Measurements from ENCODE around the gene KRT17.

The KRT17 gene

DNA sequence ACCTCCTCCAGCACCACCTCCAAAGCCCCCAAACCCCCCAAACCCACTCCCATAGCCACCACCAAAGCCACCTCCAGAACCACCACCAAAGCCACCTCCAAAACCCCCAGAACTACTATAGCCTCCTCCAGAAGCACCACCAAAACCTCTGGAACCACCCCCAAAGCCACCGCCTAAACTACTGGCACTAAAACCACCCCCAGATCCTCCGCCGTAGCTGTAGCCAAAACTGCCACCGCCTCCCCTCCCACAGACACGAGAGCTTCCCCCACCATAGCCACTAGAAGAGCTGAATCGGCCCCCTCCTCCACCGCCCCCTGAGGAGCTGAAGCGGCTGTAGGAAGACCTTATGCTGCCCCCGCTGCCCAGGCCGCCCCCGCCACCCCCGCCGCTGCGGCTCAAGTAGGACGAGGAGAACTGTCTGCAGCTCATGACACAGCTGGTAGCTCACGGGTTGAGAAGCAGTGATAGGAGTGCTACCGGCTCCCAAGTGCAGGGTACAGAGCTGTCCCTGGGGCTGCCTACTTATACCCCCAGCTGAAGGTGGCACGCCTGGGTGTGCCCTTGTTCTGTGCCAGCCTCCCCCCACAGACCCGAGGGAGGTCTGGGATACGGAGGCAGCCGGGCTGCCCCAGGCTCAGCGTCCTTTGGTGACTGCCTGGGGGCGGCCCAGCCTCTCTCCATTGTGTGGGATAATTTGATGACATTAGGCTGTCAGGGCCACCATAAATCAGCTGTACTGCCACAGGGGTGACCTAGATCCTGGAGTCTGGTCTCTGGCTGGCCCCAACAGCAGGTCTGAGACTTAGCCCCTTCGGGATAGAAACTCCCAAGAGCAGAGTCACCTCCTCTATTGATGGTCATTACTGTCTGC is 52.6 kb downstream of the KRT17 start, which contains the start of gene KRT9:
TSS of gene KRT9 (minus strand) at position 499 of the 874 bp plus-strand sequence. CDS start at position 432, 67 bp downstream.
- no peak for DNase-seq (ENCODE audit: low spot score)

Measured in kidney tubule cell (primary cell).